H9 (cell line): ENCODE results near the gene TMPRSS9. TPM values are rescaled to one million over a fixed set of nuclear protein-coding genes. Genes with fewer than 3 reads are reported as not detected.

Experiments used
- DNase-seq: peaks from one replicate; pipeline ENCODE4 v3.0.0-alpha.2; 2017
- H2AFZ ChIP-seq: one replicate; pipeline ENCODE4 v1.6.1; 2013; ENCODE audit warnings: mild to moderate bottlenecking, low read length, control low read depth, moderate library complexity
- H2AK5ac ChIP-seq: 2 replicates; pipeline ENCODE4 v1.6.1; 2013; ENCODE audit warnings: low read length, control low read depth, mixed read lengths; ENCODE audit not compliant: insufficient read length
- H2BK120ac ChIP-seq: one replicate; pipeline ENCODE4 v1.6.1; 2013; ENCODE audit warnings: low read depth, mild to moderate bottlenecking, low read length, control low read depth, inconsistent platforms; ENCODE audit not compliant: poor library complexity, severe bottlenecking
- H2BK12ac ChIP-seq: 2 replicates; pipeline ENCODE4 v1.6.1; 2013; ENCODE audit warnings: low read length, control low read depth, mixed read lengths, low read depth; ENCODE audit not compliant: insufficient read length
- H2BK15ac ChIP-seq: 2 replicates; pipeline ENCODE4 v1.6.1; 2013; ENCODE audit warnings: low read depth, low read length, control low read depth
- H2BK20ac ChIP-seq: one replicate; pipeline ENCODE4 v1.6.1; 2013; ENCODE audit warnings: low read depth, mild to moderate bottlenecking, low read length, control low read depth, inconsistent platforms; ENCODE audit not compliant: poor library complexity, severe bottlenecking
- H2BK5ac ChIP-seq: 2 replicates; pipeline ENCODE4 v1.6.1; 2013; ENCODE audit warnings: low read length, control low read depth, mixed read lengths; ENCODE audit not compliant: insufficient read length
- H3K14ac ChIP-seq: 2 replicates; pipeline ENCODE4 v1.6.1; 2013; ENCODE audit warnings: low read length, control low read depth; ENCODE audit not compliant: insufficient read depth
- H3K18ac ChIP-seq: 2 replicates; pipeline ENCODE4 v1.6.1; 2013; ENCODE audit warnings: low read depth, mild to moderate bottlenecking, mixed read lengths, low read length, control low read depth; ENCODE audit not compliant: insufficient read length
- H3K23ac ChIP-seq: 2 replicates; pipeline ENCODE4 v1.6.1; 2013; ENCODE audit warnings: low read length, control low read depth, mixed read lengths, low read depth; ENCODE audit not compliant: insufficient read length
- H3K23me2 ChIP-seq: 2 replicates; pipeline ENCODE4 v1.6.1; 2013; ENCODE audit warnings: low read depth, mild to moderate bottlenecking, mixed read lengths, low read length, control low read depth; ENCODE audit not compliant: insufficient read length, poor library complexity, severe bottlenecking
- H3K27ac ChIP-seq: 2 replicates; pipeline ENCODE4 v1.5.1; 2013; ENCODE audit warnings: low read length, control low read depth, mixed read lengths, low read depth; ENCODE audit not compliant: insufficient read length
- H3K27me3 ChIP-seq: 2 replicates; pipeline ENCODE4 v1.6.1; 2013; ENCODE audit warnings: low read length, control low read depth, inconsistent platforms; ENCODE audit not compliant: insufficient read depth
- H3K4ac ChIP-seq: 2 replicates; pipeline ENCODE4 v1.6.1; 2013; ENCODE audit warnings: low read depth, mild to moderate bottlenecking, control low read depth, inconsistent platforms, low read length, moderate library complexity
- H3K4me1 ChIP-seq: 2 replicates; pipeline ENCODE4 v1.6.1; 2013; ENCODE audit warnings: low read length, control low read depth, inconsistent platforms; ENCODE audit not compliant: insufficient read depth
- H3K4me2 ChIP-seq: 2 replicates; pipeline ENCODE4 v1.6.1; 2013; ENCODE audit warnings: low read length, control low read depth, mixed read lengths; ENCODE audit not compliant: insufficient read length, insufficient read depth
- H3K56ac ChIP-seq: 2 replicates; pipeline ENCODE4 v1.6.1; 2013; ENCODE audit warnings: low read depth, mild to moderate bottlenecking, mixed read lengths, low read length, control low read depth; ENCODE audit not compliant: insufficient read length
- H3K79me1 ChIP-seq: 2 replicates; pipeline ENCODE4 v1.6.1; 2013; ENCODE audit warnings: low read depth, mild to moderate bottlenecking, moderate library complexity, low read length, control low read depth, inconsistent platforms; ENCODE audit not compliant: insufficient read depth, poor library complexity, severe bottlenecking
- H3K79me2 ChIP-seq: 2 replicates; pipeline ENCODE4 v1.6.1; 2013; ENCODE audit warnings: low read length, control low read depth, inconsistent platforms; ENCODE audit not compliant: insufficient read depth
- H3K9ac ChIP-seq: 2 replicates; pipeline ENCODE4 v1.6.1; 2013; ENCODE audit warnings: low read length, control low read depth, mixed read lengths; ENCODE audit not compliant: insufficient read length; ENCODE audit errors: extremely low read depth
- H3K9me3 ChIP-seq: one replicate; pipeline ENCODE4 v1.6.1; 2013; ENCODE audit warnings: low read depth, low read length, inconsistent platforms; ENCODE audit not compliant: control insufficient read depth
- H3T11ph ChIP-seq: one replicate; pipeline ENCODE4 v1.6.1; 2013; ENCODE audit warnings: mild to moderate bottlenecking, low read length, control low read depth, inconsistent platforms
- H4K20me1 ChIP-seq: one replicate; pipeline ENCODE4 v1.6.1; 2013; ENCODE audit not compliant: control insufficient read depth, insufficient read length, insufficient read depth
- H4K5ac ChIP-seq: 2 replicates; pipeline ENCODE4 v1.6.1; 2013; ENCODE audit warnings: low read depth, mild to moderate bottlenecking, mixed read lengths, low read length, control low read depth; ENCODE audit not compliant: insufficient read length
- H4K8ac ChIP-seq: replicated peaks from 2 replicates; pipeline ENCODE4 v1.6.1; 2013; ENCODE audit warnings: low read length, control low read depth, mixed read lengths, low read depth; ENCODE audit not compliant: insufficient read length
- H4K91ac ChIP-seq: 2 replicates; pipeline ENCODE4 v1.6.1; 2013; ENCODE audit warnings: low read depth, mild to moderate bottlenecking, moderate library complexity, mixed read lengths, low read length, control low read depth; ENCODE audit not compliant: insufficient read length
- H3K27ac Mint-ChIP-seq, 3 experiments: 2 replicates in 2 of 3; 3 replicates in 1 of 3; pipeline ENCODE4 v1.8.0; 2020 to 2021; ENCODE audit warnings: mixed read lengths in 3 of 3, mild to moderate bottlenecking in 1 of 3, moderate library complexity in 1 of 3
- H3K27me3 Mint-ChIP-seq: 2 replicates; pipeline ENCODE4 v1.8.0; 2021; ENCODE audit warnings: low read depth, mild to moderate bottlenecking, moderate library complexity, mixed read lengths
- H3K36me3 Mint-ChIP-seq, 3 experiments: 2 replicates in 2 of 3; 3 replicates in 1 of 3; pipeline ENCODE4 v1.8.0; 2020 to 2021; ENCODE audit warnings: low read depth in 3 of 3, mixed read lengths in 3 of 3; ENCODE audit not compliant: insufficient read depth in 1 of 3
- H3K4me1 Mint-ChIP-seq, 2 experiments: 2 replicates each; pipeline ENCODE4 v1.8.0; 2020; ENCODE audit warnings: mixed read lengths in 2 of 2
- H3K4me3 Mint-ChIP-seq, 2 experiments: 2 replicates in 1 of 2; 3 replicates in 1 of 2; pipeline ENCODE4 v1.8.0; 2020 to 2021; ENCODE audit warnings: mild to moderate bottlenecking in 2 of 2, mixed read lengths in 2 of 2, moderate library complexity in 1 of 2
- H3K9me3 Mint-ChIP-seq, 2 experiments: 2 replicates in 1 of 2; 3 replicates in 1 of 2; pipeline ENCODE4 v1.8.0; 2020; ENCODE audit warnings: mild to moderate bottlenecking in 2 of 2, mixed read lengths in 2 of 2, moderate library complexity in 1 of 2
- WGBS: extraction: QIAGEN DNeasy Blood & Tissue Kit; methylation state at CpG from one replicate; pipeline ENCODE4 v1.1.7; 2013; ENCODE audit warnings: missing lambda C conversion rate, low lambda C conversion rate, mixed read lengths; ENCODE audit not compliant: insufficient read length; ENCODE audit errors: extremely low coverage; 5-methylcytosine and 5-hydroxymethylcytosine counted together
- total RNA-seq: library from RNA; stranded (reverse); gene quantifications from 2 replicates; pipeline ENCODE4 v1.2.1, GENCODE V29; 2021
- TF ChIP-seq, protein P1 (sequence below): fragments of 200-600 bp; sonication (generic); conservative IDR thresholded peaks from 3 replicates; pipeline ENCODE4 v1.8.0; 2021; ENCODE audit warnings: antibody characterized with exemption, mild to moderate bottlenecking

Gene TMPRSS9
- total RNA-seq, 1 experiment from 2014 or later, result 0.24 TPM

DNA sequence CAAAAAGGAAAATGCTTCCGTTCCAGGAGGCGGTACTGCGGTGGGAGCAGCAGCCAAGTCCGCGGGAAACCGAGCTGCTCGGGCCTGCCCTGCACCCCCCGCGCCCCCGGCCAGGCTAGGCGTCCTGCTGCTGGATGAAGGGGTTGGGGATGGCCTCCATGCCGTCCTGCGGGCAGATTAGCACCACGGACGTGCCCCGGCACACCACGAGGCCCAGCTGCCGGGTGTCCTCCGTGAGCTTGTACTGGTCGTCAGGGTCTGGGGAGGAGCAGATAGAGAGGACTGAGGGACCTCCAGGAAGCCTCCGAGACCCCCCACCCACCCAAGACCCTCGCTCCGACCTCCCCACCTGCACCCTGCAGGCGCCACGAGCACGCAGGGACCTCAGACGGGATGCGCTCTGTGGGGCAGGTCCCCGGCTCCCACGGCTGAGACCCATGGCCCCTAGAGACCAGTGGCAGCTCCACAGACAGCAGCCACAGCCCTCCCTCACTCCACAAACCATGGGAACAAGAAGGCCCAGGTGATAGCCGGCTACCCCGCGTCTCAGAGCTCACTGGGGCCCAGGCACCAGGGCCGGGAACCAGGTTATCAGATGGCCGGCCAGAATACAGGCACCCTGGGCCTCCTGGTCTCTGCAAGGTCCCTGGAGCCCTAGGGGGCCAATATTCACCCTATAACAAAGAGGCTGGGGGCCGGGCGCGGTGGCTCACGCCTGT is 38.3 kb upstream of the TMPRSS9 start:
- Histone ChIP-seq H4K91ac (no peak overlapping the region), H3K18ac (no peak overlapping the region), H3K14ac (no peak overlapping the region), H2AK5ac (no peak overlapping the region), H3K79me1 (no peaks in the 10 kb centered on the region), H2BK20ac (no peak overlapping the region), H3K23ac (no peak overlapping the region), H4K5ac (no peak overlapping the region), H3K4me2 (no peak overlapping the region), H2AFZ (no peak overlapping the region), H4K8ac (no peak overlapping the region), H2BK12ac (no peak overlapping the region), H4K20me1 (no peaks in the 10 kb centered on the region), H3K4ac (no peak overlapping the region), H2BK5ac (no peak overlapping the region), H2BK15ac (no peak overlapping the region), H2BK120ac (no peak overlapping the region), H3K27me3 (no peaks in the 10 kb centered on the region), H3T11ph (no peak overlapping the region), H3K9me3 (no peaks in the 10 kb centered on the region), H3K56ac (no peak overlapping the region), H3K23me2 (no peaks in the 10 kb centered on the region), H3K79me2 (no peaks in the 10 kb centered on the region), H3K9ac (no peak overlapping the region), H3K4me1 (no peaks in the 10 kb centered on the region), H3K27ac (no peak overlapping the region)
- Mint-ChIP-seq H3K27me3 (no peaks in the 10 kb centered on the region; the same call in 1 of the 2 replicates), H3K4me1 (peaks cover 0 to 8% of the 10 kb centered on the region in 2 experiments; a peak in 1 of 4 replicates), H3K4me3 (no peak overlapping the region), H3K36me3 (peaks cover 4 to 35% (median 34%) of the 10 kb centered on the region in 3 experiments; a peak in 6 of 7 replicates), H3K27ac (no peak overlapping the region), H3K9me3 (no peaks in the 10 kb centered on the region)
- TF ChIP-seq, protein P1, sequence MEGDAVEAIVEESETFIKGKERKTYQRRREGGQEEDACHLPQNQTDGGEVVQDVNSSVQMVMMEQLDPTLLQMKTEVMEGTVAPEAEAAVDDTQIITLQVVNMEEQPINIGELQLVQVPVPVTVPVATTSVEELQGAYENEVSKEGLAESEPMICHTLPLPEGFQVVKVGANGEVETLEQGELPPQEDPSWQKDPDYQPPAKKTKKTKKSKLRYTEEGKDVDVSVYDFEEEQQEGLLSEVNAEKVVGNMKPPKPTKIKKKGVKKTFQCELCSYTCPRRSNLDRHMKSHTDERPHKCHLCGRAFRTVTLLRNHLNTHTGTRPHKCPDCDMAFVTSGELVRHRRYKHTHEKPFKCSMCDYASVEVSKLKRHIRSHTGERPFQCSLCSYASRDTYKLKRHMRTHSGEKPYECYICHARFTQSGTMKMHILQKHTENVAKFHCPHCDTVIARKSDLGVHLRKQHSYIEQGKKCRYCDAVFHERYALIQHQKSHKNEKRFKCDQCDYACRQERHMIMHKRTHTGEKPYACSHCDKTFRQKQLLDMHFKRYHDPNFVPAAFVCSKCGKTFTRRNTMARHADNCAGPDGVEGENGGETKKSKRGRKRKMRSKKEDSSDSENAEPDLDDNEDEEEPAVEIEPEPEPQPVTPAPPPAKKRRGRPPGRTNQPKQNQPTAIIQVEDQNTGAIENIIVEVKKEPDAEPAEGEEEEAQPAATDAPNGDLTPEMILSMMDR, result no peak
- no peak for DNase-seq
- no CpG with 5 or more reads among the region's 39 CpGs for WGBS
